Lower leg skin (tissue), 4 donors: ENCODE data around the gene MTTP. TPM values are rescaled to one million over a fixed set of nuclear protein-coding genes. Genes with fewer than 3 reads are reported as not detected.

ENCODE experiments used
- DNase-seq, 2 donors: peaks; one replicate each; pipeline ENCODE4 v3.0.0-alpha.2; 2019; ENCODE audit warnings: low spot score in 2 of 2
- H3K4me3 ChIP-seq: fragments of 200-600 bp; sonication (generic); 2 replicates; pipeline ENCODE4 v1.5.1; 2017; ENCODE audit warnings: mild to moderate bottlenecking, low read depth; ENCODE audit not compliant: poor library complexity, severe bottlenecking
- CTCF ChIP-seq, 3 donors: fragments of 450-650 bp; IDR thresholded peaks; one replicate each; pipeline ENCODE4 v1.5.1; 2016; ENCODE audit warnings: antibody characterized with exemption in 3 of 3, mild to moderate bottlenecking in 3 of 3, moderate library complexity in 2 of 3
- POLR2A ChIP-seq, 2 donors: fragments of 450-650 bp; IDR thresholded peaks; one replicate each; pipeline ENCODE4 v1.6.1; 2016 to 2017; ENCODE audit warnings: antibody characterized with exemption in 2 of 2, mild to moderate bottlenecking in 1 of 2, moderate library complexity in 1 of 2
- WGBS, 2 donors: methylation state at CpG; one replicate each; pipeline ENCODE4 v1.1.5; 2018; 5-methylcytosine and 5-hydroxymethylcytosine counted together
- intact Hi-C: fragments of 100-400 bp; cut with DNase I; formaldehyde crosslinking; loops from one replicate; pipeline ENCODE4 v1.15.0; 2023; ENCODE audit warnings: low total_unique reads
- total RNA-seq, 4 donors: library from RNA; depleted of rRNA; stranded (reverse); fragments of >200 nt; gene quantifications; one replicate each; pipeline ENCODE4 v1.1.0, GENCODE V29; 2016

The MTTP gene
- total RNA-seq, 4 donors from 2014 or later, result 0.26 to 0.47 TPM; not detected in 2

- intact Hi-C loops, result no loop called here
- no peak for TF ChIP-seq POLR2A (IDR thresholded peaks at IDR 0.05)
- no peak for TF ChIP-seq CTCF (IDR thresholded peaks at IDR 0.05)
- no peak for DNase-seq
- H3K4me3 ChIP-seq, result no peak overlapping the region
- WGBS, 2 donors, result 90 to 92% methylated on average over 9 of the region's 9 CpGs
Measured at GRCh38 chr4:99653916-99654315, 79.3 kb downstream of the MTTP start.

- WGBS, 2 donors, result 70 to 84% methylated on average over 13 to 15 of the region's 15 CpGs
- intact Hi-C loops, result no loop called here
- H3K4me3 ChIP-seq, result no peak overlapping the region
- DNase-seq, result no peak
- TF ChIP-seq POLR2A (IDR thresholded peaks at IDR 0.05), result no peak
- TF ChIP-seq CTCF (IDR thresholded peaks at IDR 0.05), result no peak
Measured at GRCh38 chr4:99654361-99654761, 79.7 kb downstream of the MTTP start.

- H3K4me3 ChIP-seq, result no peak overlapping the region
- intact Hi-C loops, result no loop called here
- TF ChIP-seq CTCF (IDR thresholded peaks at IDR 0.05), result no peak
- TF ChIP-seq POLR2A (IDR thresholded peaks at IDR 0.05), result no peak
- DNase-seq, result peak in 1 of 2 donors; percentile 30
- WGBS, 2 donors, result 52 to 53% methylated on average over 9 of the region's 9 CpGs
Measured at GRCh38 chr4:99655308-99656081, 80.9 kb downstream of the MTTP start.

- 83 to 90% methylated on average over 1 of the region's 1 CpG for WGBS, 2 donors
Measured at GRCh38 chr4:99657798-99658197, 83.2 kb downstream of the MTTP start, which contains the start of gene C4orf54. TSS of gene C4orf54 (minus strand) at chr4:99657828. CDS start at chr4:99654648, 3,180 bp downstream.

GRCh38 chr4:99658666-99659065 is 84.0 kb downstream of the MTTP start:
- no peak for TF ChIP-seq POLR2A (IDR thresholded peaks at IDR 0.05)
- DNase-seq, result no peak
- intact Hi-C loops, result no loop called here
- no peak overlapping the region for H3K4me3 ChIP-seq
- 82 to 86% methylated on average over 4 of the region's 4 CpGs for WGBS, 2 donors

More at GRCh38 chr4:99657798-99658197, 83.2 kb downstream of the MTTP start, which contains the start of gene C4orf54:
- DNase-seq, result no peak
- TF ChIP-seq CTCF (IDR thresholded peaks at IDR 0.05), result no peak
- H3K4me3 ChIP-seq, result no peak within 1 kb of the TSS
- intact Hi-C loops, result no loop called here

GRCh38 chr4:99661907-99662306 is 87.3 kb downstream of the MTTP start:
- no peak for DNase-seq
- no peak overlapping the region for H3K4me3 ChIP-seq
- intact Hi-C loops, result no loop called here
- WGBS, 2 donors, result 92 to 94% methylated on average over 5 of the region's 5 CpGs
- TF ChIP-seq CTCF (IDR thresholded peaks at IDR 0.05), result no peak
- TF ChIP-seq POLR2A (IDR thresholded peaks at IDR 0.05), result no peak
